ENCODE data around the gene SACM1L.

Gene SACM1L

GRCh38 chr3:45792516-45793172 is 103.4 kb downstream of the SACM1L start:
- DNase-seq, result no peak

GRCh38 chr3:45793482-45794176 is 104.4 kb downstream of the SACM1L start:
- no peak for DNase-seq

- DNase-seq, result no peak
These were observed 105.0 kb downstream of the SACM1L start for GRCh38 chr3:45794177-45794560.

- no peak for DNase-seq
These were observed 105.5 kb downstream of the SACM1L start for GRCh38 chr3:45794660-45795059.

All from NCI-H2107 (cell line).